HL-60/S4 treated with phorbol 12-myristate 13-acetate at 8.2 ng/mL for 4 days and 3 days (cell line): ENCODE measurements around the gene FXYD4.
"Not testable (repeated sequence)": the region's sequence is repeated elsewhere in the genome, so short reads cannot be mapped to it uniquely, and the experiment has no call there.

Experiments used
- in situ Hi-C: fragments of 300-500 bp; cut with MboI; formaldehyde crosslinking; loops from 2 replicates; pipeline ENCODE4 v1.15.0; 2022; ENCODE audit warnings: low sequenced_read_pairs

The FXYD4 gene

DNA sequence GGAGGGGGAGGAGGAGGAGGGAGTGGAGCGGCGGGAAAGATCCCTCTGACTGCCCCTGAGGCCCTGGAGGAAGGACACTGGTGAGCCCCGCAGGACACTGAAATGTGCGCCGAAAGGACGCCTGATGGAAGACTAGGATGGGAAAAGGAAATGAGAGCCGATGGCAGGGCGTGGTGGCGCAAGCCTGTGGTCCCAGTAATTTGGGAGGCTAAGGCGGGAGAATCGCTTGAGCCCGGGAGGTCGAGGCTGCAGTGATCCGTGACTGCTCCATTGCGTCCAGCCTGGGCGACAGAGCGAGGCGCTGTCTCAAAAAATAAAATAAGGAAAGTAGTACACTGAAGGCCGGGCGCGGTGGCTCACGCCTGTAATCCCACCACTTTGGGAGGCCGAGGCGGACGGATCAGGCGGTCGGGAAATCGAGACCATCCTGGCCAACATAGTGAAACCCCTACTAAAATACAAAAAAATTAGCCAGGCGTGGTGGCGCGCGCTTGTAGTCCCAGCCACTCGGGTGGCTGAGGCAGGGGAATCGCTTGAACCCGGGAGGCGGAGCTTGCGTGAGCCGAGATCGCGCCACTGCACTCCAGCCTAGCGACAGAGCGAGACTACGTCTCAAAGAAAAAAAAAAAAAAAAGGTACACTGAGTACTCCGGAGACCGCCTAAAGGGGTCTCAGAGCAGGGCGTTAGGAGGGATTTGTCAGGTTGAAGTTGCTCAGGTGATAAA is 38.1 kb downstream of the FXYD4 start:
- in situ Hi-C loops, result no loop called here

DNA sequence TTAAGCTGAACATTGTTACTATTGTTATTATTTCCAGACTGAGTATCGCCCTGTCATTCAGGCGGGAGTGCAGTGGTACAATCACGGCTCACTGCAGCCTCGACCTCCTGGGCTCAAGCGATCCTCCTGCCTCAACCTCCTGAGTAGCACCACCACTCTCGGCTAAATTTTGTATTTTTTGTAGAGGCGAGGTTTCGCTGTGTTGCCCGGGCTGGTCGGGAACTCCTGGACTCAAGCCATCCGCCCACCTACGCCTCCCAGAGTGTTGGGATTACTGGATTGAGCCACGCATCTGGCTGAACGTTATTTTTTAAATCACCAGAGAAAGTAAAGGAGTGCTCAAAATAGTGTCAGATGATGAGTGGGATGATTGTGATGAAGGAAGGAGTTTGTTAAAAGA is 38.9 kb downstream of the FXYD4 start:
- in situ Hi-C loops, result no loop called here

DNA sequence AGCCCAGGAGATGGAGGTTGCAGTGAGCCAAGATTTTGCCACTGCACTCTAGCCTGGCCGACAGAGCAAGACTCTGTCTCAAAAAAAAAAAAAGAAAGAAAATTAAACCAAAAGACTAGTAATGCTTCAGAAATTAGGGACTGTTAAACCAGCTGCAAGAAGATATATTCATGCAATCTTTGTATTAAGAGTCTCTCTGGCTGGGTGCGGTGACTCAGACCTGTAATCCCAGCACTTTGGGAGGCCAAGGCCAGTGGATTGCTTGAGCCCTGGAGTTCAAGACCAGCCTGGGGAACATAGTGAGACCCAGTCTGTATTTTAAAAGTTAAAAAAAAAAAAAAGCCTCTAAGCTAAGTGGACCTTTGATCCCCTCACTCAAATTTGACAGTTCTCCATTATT is 40.1 kb downstream of the FXYD4 start:
- in situ Hi-C loops, result no loop called here

DNA sequence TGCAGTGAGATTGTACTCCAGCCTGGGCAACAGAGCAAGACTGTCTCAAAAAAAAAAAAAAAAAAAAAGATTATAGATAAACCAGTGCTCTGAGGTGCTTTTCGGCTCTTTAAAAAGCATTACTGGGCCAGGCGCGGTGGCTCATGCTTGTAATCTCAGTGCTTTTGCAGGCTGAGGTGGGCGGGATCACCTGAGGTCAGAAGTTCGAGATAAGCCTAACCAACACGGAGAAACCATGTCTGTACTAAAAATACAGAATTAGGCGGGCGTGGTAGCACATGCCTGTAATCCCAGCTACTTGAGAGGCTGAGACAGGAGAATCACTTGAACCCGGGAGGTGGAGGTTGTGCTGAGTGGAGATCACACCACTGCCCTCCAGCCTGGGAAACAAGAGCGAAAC is 44.1 kb downstream of the FXYD4 start:
- in situ Hi-C loops, result no loop called here

DNA sequence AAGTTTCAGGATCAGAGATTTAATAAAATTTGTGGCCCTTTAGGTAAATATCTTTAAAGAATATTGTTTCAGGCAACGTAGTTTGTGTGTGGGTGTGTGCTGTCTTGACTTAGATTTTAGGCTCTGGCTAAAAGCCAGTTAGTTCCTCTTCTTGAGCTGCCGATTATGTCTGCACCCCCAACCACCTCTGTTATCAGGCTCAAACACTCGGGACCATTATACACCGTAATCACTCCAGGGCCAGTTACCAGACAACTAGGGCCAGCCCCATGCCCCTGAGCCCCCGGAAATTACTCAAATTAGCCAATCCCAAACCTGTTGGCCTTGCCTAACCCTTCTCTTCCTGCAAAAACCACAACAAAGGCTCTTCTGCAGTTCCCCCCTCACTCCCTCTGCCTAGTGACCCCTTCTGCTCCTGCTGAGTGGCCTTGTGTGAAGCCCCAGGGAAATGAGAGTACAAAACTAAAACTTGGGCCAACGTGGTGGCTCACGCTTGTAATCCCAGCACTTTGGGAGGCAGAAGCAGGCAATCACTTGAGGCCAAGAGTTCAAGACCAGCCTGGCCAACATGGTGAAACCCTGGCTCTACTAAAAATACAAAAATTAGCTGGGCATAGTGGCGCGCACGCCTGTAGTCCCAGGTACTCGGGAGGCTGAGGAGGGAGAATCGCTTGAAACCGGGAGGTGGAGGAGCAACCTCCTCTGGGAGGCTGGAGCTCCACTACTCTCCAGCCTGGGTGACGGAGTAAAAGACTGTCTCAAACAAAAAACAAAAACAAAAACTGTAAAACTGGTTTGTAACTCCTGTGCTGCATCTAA is 46.7 kb downstream of the FXYD4 start:
- in situ Hi-C loops, result no loop called here

DNA sequence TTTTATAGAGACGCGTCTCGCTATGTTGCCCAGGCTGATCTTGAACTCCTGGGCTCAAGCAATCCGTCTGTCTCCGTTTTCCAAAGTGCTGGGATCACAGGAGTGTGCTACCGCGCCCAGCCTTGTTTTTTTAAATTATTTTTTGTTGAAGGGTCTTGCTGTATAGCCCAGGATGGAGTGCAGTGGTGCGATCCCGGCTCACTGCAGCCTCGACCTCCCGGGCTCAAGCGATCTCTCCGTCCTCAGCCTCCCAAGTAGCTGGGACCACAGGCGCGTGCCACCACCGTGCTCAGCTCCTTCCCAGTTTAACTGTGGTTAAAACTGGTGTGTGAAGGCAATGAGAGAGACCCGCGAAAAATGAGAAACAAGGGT is 48.5 kb downstream of the FXYD4 start:
- in situ Hi-C loops, result no loop called here

DNA sequence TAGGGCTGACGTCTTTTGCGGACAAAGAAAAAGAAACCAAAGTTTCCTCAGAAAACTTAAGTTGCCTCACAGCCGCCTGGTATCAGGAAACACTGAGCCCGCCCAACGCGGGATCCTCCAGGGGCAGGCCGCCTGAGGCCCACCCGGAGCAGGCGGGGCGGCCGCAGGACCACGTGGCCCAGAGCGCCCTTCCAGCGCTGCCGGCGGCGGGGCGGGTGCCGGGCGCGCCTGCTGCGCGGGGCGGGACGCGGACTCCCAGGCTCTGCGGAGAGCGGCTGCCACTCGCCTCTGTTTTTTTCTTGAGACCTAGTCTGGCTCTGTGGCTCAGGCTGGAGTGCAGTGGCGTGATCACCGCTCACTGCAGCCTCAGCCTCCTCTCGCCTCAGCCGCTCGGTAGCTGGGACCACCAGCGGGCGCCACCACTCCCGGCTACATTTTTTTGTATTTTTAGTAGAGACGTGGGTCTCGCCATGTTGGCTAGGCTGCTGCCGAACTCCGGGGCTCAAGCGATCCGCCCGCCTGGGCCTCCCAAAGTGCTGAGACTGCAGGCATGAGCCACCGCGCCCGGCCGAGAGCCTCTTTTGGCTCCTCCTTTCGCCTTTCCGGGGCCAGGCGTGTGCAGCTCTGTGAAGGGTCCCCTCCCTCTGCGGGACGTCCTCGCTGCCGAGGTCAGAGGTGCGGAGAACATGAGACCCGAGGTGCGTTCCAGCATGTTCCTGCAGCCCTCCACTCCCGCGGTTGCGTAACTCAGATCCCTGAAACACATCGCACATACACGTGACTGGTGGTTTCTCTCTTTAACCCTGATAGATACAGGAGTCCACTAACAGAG is 49.1 kb downstream of the FXYD4 start:
- in situ Hi-C loops, result no loop called here

DNA sequence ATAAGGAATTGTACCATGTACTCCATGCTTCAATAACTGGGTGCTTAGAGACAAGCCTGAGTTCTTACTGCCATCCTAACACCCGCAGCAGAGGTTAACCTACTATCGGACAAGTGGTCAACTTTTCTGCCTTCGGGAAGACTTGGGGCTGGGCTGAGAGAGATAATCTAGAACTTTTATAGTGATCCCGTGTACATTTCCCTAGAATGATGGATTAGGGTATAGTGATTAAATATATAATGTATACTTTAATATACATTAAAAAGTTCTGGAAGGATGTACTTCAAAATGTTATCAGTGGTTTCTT is 49.7 kb downstream of the FXYD4 start:
- in situ Hi-C loops, result no loop called here

DNA sequence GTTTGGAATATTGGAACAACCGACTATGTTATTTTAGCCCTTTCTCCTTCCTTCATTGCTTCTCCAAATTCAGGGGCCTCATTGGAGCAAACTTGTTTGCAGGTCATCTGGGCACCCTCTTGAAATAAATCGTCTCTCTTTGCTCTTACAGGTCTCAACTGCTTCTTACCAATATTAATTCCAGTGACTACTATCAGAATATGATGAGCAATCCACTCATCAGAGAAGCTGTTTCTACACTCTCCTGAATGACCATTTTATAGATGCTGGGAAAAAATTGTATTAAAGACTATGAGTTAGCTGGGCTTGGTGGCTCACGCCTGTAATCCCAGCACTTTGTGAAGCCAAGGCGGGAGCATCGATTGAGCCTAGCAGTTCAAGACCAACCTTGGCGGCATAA is 50.1 kb downstream of the FXYD4 start:
- in situ Hi-C loops, result no loop called here

DNA sequence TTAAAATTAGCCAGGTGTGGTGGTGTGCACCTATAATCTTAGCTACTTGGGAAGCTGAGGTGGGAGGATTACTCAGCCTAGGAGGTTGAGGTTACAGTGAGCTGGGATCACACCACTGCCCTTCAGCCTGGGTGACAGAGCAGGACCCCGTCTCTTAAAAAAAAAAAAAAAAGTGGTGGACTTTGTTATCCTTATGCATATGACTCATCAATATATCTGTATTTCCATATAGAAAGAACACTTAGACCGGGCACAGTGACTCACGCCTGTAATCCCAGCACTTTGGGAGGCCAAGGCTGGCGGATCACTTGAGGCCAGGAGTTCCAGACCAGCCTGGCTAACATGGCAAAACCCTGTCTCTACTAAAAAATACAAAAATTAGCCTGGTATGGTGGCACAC is 50.5 kb downstream of the FXYD4 start:
- in situ Hi-C loops, result not testable (repeated sequence)

DNA sequence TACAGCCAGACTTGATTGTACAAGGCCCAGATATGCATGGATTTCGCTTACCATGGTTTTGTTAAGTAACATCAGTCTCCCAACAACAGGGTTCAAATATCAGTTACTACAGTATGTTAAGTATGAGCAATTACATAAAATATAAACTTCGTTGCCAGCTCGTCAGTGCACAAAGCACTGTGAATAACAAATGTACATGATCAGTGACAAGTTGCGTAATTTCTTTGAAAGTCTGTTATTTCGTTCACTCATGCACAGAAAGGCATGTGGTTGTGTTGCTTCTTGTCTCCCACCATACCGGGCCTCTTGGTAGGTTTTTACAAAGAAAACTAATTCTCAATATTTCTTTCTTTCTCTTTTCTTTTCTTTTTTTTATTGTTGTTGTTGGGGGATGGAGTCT is 53.0 kb downstream of the FXYD4 start:
- in situ Hi-C loops, result no loop called here
